ENCODE measurements around the gene FTCD. TPM values are rescaled to one million over a fixed set of nuclear protein-coding genes. Genes with fewer than 3 reads are reported as not detected.

Gene FTCD
- total and polyA plus RNA-seq, 9 of the 15 experiments (the other 6 are each of a cell fraction or from before 2014, with no cell fraction given): 0.11 to 1.6 (median 0.67) TPM; not detected in 5

DNA sequence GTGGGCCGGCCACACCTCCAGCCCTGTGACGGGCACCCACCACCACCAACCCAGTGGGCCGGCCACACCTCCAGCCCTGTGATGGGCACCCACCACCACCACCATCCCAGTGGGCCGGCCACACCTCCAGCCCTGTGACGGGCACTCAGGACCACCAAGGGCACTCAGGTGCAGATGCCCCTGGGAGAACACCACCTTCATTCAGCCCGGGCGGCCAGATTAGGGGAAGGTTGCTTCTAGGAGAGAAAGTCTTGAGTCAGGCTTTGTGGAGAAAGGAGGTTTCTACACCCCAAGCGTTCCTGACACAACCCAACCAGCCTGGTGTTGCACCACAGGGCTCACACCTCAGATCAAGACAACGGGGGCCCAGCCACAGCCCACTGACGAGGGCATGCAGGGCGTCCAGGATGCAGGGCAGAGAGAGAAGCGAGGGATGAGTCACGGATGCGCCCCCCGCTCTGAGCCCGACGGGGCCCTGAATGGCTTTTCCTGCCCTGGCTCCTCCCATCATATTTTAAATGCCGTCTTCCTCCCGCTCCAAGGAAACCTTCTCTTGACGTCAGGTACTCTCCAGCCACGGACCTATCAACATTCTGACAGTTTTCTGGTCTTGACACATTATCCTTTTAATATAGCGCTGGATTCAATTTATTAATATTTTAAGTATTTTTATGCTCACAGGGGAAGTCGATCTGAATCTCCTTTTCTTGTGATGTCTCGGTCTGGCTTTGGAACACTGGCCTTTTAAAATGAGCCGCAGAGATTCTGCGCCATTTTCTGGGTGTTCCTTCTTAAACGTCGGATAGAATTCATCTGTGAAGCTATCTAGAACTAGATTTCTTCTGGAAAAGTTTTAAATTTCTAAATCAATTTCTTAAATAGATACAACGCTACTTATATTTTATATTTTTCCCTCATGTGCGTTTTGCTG lies 29.5 kb upstream of the FTCD start (continued):
- TF ChIP-seq, protein P1, sequence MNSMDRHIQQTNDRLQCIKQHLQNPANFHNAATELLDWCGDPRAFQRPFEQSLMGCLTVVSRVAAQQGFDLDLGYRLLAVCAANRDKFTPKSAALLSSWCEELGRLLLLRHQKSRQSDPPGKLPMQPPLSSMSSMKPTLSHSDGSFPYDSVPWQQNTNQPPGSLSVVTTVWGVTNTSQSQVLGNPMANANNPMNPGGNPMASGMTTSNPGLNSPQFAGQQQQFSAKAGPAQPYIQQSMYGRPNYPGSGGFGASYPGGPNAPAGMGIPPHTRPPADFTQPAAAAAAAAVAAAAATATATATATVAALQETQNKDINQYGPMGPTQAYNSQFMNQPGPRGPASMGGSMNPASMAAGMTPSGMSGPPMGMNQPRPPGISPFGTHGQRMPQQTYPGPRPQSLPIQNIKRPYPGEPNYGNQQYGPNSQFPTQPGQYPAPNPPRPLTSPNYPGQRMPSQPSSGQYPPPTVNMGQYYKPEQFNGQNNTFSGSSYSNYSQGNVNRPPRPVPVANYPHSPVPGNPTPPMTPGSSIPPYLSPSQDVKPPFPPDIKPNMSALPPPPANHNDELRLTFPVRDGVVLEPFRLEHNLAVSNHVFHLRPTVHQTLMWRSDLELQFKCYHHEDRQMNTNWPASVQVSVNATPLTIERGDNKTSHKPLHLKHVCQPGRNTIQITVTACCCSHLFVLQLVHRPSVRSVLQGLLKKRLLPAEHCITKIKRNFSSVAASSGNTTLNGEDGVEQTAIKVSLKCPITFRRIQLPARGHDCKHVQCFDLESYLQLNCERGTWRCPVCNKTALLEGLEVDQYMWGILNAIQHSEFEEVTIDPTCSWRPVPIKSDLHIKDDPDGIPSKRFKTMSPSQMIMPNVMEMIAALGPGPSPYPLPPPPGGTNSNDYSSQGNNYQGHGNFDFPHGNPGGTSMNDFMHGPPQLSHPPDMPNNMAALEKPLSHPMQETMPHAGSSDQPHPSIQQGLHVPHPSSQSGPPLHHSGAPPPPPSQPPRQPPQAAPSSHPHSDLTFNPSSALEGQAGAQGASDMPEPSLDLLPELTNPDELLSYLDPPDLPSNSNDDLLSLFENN (IDR thresholded peaks at IDR 0.05; ENCODE audit: low read depth in 2 of 2, low read length in 2 of 2): no peak
- TF ChIP-seq, protein P2, sequence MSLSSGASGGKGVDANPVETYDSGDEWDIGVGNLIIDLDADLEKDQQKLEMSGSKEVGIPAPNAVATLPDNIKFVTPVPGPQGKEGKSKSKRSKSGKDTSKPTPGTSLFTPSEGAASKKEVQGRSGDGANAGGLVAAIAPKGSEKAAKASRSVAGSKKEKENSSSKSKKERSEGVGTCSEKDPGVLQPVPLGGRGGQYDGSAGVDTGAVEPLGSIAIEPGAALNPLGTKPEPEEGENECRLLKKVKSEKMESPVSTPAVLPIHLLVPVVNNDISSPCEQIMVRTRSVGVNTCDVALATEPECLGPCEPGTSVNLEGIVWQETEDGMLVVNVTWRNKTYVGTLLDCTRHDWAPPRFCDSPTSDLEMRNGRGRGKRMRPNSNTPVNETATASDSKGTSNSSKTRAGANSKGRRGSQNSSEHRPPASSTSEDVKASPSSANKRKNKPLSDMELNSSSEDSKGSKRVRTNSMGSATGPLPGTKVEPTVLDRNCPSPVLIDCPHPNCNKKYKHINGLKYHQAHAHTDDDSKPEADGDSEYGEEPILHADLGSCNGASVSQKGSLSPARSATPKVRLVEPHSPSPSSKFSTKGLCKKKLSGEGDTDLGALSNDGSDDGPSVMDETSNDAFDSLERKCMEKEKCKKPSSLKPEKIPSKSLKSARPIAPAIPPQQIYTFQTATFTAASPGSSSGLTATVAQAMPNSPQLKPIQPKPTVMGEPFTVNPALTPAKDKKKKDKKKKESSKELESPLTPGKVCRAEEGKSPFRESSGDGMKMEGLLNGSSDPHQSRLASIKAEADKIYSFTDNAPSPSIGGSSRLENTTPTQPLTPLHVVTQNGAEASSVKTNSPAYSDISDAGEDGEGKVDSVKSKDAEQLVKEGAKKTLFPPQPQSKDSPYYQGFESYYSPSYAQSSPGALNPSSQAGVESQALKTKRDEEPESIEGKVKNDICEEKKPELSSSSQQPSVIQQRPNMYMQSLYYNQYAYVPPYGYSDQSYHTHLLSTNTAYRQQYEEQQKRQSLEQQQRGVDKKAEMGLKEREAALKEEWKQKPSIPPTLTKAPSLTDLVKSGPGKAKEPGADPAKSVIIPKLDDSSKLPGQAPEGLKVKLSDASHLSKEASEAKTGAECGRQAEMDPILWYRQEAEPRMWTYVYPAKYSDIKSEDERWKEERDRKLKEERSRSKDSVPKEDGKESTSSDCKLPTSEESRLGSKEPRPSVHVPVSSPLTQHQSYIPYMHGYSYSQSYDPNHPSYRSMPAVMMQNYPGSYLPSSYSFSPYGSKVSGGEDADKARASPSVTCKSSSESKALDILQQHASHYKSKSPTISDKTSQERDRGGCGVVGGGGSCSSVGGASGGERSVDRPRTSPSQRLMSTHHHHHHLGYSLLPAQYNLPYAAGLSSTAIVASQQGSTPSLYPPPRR (CRISPR knock-in tag; IDR thresholded peaks at IDR 0.05; ENCODE audit: borderline replicate concordance): no peak; the same call in 1 of the 2 replicates
- no peak for TF ChIP-seq TAL1 (IDR thresholded peaks at IDR 0.05)
- TF ChIP-seq TARDBP (IDR thresholded peaks at IDR 0.05): no peak
- TF ChIP-seq, protein P3, sequence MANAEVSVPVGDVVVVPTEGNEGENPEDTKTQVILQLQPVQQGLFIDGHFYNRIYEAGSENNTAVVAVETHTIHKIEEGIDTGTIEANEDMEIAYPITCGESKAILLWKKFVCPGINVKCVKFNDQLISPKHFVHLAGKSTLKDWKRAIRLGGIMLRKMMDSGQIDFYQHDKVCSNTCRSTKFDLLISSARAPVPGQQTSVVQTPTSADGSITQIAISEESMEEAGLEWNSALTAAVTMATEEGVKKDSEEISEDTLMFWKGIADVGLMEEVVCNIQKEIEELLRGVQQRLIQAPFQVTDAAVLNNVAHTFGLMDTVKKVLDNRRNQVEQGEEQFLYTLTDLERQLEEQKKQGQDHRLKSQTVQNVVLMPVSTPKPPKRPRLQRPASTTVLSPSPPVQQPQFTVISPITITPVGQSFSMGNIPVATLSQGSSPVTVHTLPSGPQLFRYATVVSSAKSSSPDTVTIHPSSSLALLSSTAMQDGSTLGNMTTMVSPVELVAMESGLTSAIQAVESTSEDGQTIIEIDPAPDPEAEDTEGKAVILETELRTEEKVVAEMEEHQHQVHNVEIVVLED (CRISPR knock-in tag; IDR thresholded peaks at IDR 0.05): no peak
- no peak for TF ChIP-seq NFATC3 (IDR thresholded peaks at IDR 0.05)
- TF ChIP-seq ZNF444 (CRISPR knock-in tag; IDR thresholded peaks at IDR 0.05): no peak
- no peak for TF ChIP-seq ESRRA (IDR thresholded peaks at IDR 0.05; ENCODE audit: borderline replicate concordance, low read depth)
- TF ChIP-seq ZSCAN29 (IDR thresholded peaks at IDR 0.05): no peak
- TF ChIP-seq ZNF311 (CRISPR knock-in tag; IDR thresholded peaks at IDR 0.05): no peak
- no peak for TF ChIP-seq ZNF212 (CRISPR knock-in tag; IDR thresholded peaks at IDR 0.05)
- no peak for TF ChIP-seq SAFB2 (IDR thresholded peaks at IDR 0.05; ENCODE audit: borderline replicate concordance, low read depth, low read length, severe bottlenecking)
- no peak for TF ChIP-seq CAMTA2 (CRISPR knock-in tag; conservative IDR thresholded peaks at IDR 0.05)
- no peak for TF ChIP-seq LCOR (CRISPR knock-in tag; IDR thresholded peaks at IDR 0.05)
- TF ChIP-seq ZNF121 (CRISPR knock-in tag; conservative IDR thresholded peaks at IDR 0.05): no peak
- no peak for TF ChIP-seq ZC3H8 (IDR thresholded peaks at IDR 0.05)
- peak; percentile 76; the same call in 1 of the 2 replicates for TF ChIP-seq FOXK1 (CRISPR knock-in tag; IDR thresholded peaks at IDR 0.05; ENCODE audit: borderline replicate concordance)
